HepG2 (cell line): ENCODE data around the gene TOX2. TPM values are rescaled to one million over a fixed set of nuclear protein-coding genes. Genes with fewer than 3 reads are reported as not detected.

Experiments used
- ATAC-seq: fragments of 200-7000 bp; cut with Tn5 transposase; 3 replicates; pipeline ENCODE4 v1.9.1; 2020; ENCODE audit warnings: mild to moderate bottlenecking, moderate library complexity
- BruUV-seq: library from RNA; stranded (reverse); fragments of 400-500 nt; replicated peaks from 2 replicates; lab custom pipeline; 2021; lab: Mats Ljungman, UMichigan
- CTCF ChIA-PET: fragments of 300-600 bp; formaldehyde crosslinking; extraction: SDS; loops from one replicate; lab custom pipeline; 2021; ENCODE audit warnings: low total read pairs, inconsistent platforms, low intra/inter-chr PET ratio; lab: Yijun Ruan, JAX
- POLR2A ChIA-PET: fragments of 350-600 bp; sonication (Branson Sonifier 250); formaldehyde crosslinking; loops from one replicate; lab custom pipeline; 2020; ENCODE audit warnings: antibody characterized with exemption, inconsistent platforms; lab: Yijun Ruan, JAX
- DNase-seq: peaks from one replicate; pipeline ENCODE4 v3.0.0-alpha.2; 2015; ENCODE audit warnings: low spot score
- FAIRE-seq: peaks from 3 replicates; lab custom pipeline; 2011; peaks lifted over from hg19 to GRCh38; lab: Jason Lieb, UNC
- H2AFZ ChIP-seq: one replicate; pipeline ENCODE4 v1.6.1; 2011; ENCODE audit warnings: low read length, inconsistent platforms
- H3K27ac ChIP-seq: fragments of 300-600 bp; 3 replicates; pipeline ENCODE4 v1.8.0; 2011; ENCODE audit warnings: mixed run types, mild to moderate bottlenecking, mixed read lengths, low read length, inconsistent platforms; ENCODE audit not compliant: insufficient read depth; ENCODE audit errors: extremely low read length
- H3K27me3 ChIP-seq, 2 experiments: fragments of 200-600 bp in 1 of 2; 2 replicates in 1 of 2; 3 replicates in 1 of 2; pipeline versions ENCODE4 v1.6.0 to v1.8.0; 2011; ENCODE audit warnings: low read length in 2 of 2, mild to moderate bottlenecking in 2 of 2, moderate library complexity in 2 of 2, inconsistent platforms in 1 of 2; ENCODE audit not compliant: insufficient read depth in 2 of 2, control insufficient read depth in 1 of 2
- H3K36me3 ChIP-seq, 2 experiments: fragments of 200-600 bp in 1 of 2; replicated peaks in 1 of 2; 2 replicates in 1 of 2; 3 replicates in 1 of 2; pipeline versions ENCODE4 v1.5.1 to v1.8.0; 2011; ENCODE audit warnings: low read length in 2 of 2, inconsistent platforms in 1 of 2; ENCODE audit not compliant: insufficient read depth in 2 of 2, control insufficient read depth in 1 of 2
- H3K4me1 ChIP-seq: 2 replicates; pipeline ENCODE4 v1.5.1; 2012; ENCODE audit warnings: low read length, inconsistent platforms; ENCODE audit not compliant: insufficient read depth
- H3K4me2 ChIP-seq: 2 replicates; pipeline ENCODE4 v1.6.0; 2011; ENCODE audit warnings: low read depth, low read length, inconsistent platforms
- H3K4me3 ChIP-seq, 3 experiments: fragments of 200-600 bp in 1 of 3; sonication (generic), shearing (Covaris generic) in 1 of 3; replicated peaks in 1 of 3; 2 replicates each; pipeline ENCODE4 v1.5.1; 2011 to 2016; ENCODE audit warnings: low read length in 3 of 3, inconsistent platforms in 2 of 3, low read depth in 2 of 3, mild to moderate bottlenecking in 2 of 3, control low read depth in 1 of 3, mixed read lengths in 1 of 3; ENCODE audit not compliant: insufficient read depth in 1 of 3
- H3K79me2 ChIP-seq: one replicate; pipeline ENCODE4 v1.6.1; 2011; ENCODE audit warnings: low read length, inconsistent platforms; ENCODE audit not compliant: insufficient read depth
- H3K9ac ChIP-seq: 2 replicates; pipeline ENCODE4 v1.6.0; 2011; ENCODE audit warnings: mild to moderate bottlenecking, low read depth, low read length, inconsistent platforms; ENCODE audit not compliant: insufficient read depth
- H3K9me3 ChIP-seq: 2 replicates; pipeline ENCODE4 v1.5.1; 2012; ENCODE audit warnings: mild to moderate bottlenecking, low read length
- H4K20me1 ChIP-seq: 2 replicates; pipeline ENCODE4 v1.6.0; 2011; ENCODE audit warnings: inconsistent platforms, mild to moderate bottlenecking, low read length, moderate library complexity; ENCODE audit not compliant: insufficient read depth
- CREM ChIP-seq, 2 experiments: sonication (generic) in 1 of 2; formaldehyde crosslinking in 1 of 2; IDR thresholded peaks; 2 replicates each; pipeline versions ENCODE4 v1.4.0 to v1.6.1; 2016 to 2020; ENCODE audit warnings: antibody characterized with exemption in 1 of 2, mild to moderate bottlenecking in 1 of 2, missing genetic modification reagents in 1 of 2
- ETS1 ChIP-seq: sonication (generic); formaldehyde crosslinking; IDR thresholded peaks from 2 replicates; pipeline ENCODE4 v1.4.0; 2020; ENCODE audit warnings: missing genetic modification reagents
- GATAD2A ChIP-seq: IDR thresholded peaks from 2 replicates; pipeline ENCODE4 v1.6.1; 2016
- JUNB ChIP-seq: sonication (generic); formaldehyde crosslinking; IDR thresholded peaks from 2 replicates; pipeline ENCODE4 v1.8.0; 2022; ENCODE audit warnings: missing genetic modification reagents, mild to moderate bottlenecking, borderline replicate concordance
- POGZ ChIP-seq: sonication (generic); formaldehyde crosslinking; IDR thresholded peaks from 2 replicates; pipeline ENCODE4 v1.4.0; 2020; ENCODE audit warnings: mild to moderate bottlenecking, missing genetic modification reagents
- SOX13 ChIP-seq, 3 experiments: fragments of 450-650 bp in 1 of 3; sonication (generic) in 1 of 3; formaldehyde crosslinking in 1 of 3; IDR thresholded peaks in 2 of 3; conservative IDR thresholded peaks in 1 of 3; 2 replicates each; pipeline versions ENCODE4 v1.5.0 to v1.6.1; 2016 to 2020; ENCODE audit warnings: antibody characterized with exemption in 1 of 3, mild to moderate bottlenecking in 1 of 3, missing compliant biosample characterization in 1 of 3, missing genetic modification reagents in 1 of 3, moderate library complexity in 1 of 3
- TRIM24 ChIP-seq: sonication (generic); formaldehyde crosslinking; IDR thresholded peaks from 2 replicates; pipeline ENCODE4 v1.8.0; 2022; ENCODE audit warnings: mild to moderate bottlenecking, missing genetic modification reagents
- ZBTB42 ChIP-seq: sonication (generic); formaldehyde crosslinking; IDR thresholded peaks from 2 replicates; pipeline ENCODE4 v1.5.0; 2020; ENCODE audit warnings: mild to moderate bottlenecking, missing genetic modification reagents
- ZNF275 ChIP-seq: sonication (generic); formaldehyde crosslinking; IDR thresholded peaks from 2 replicates; pipeline ENCODE4 v1.8.0; 2022; ENCODE audit warnings: missing genetic modification reagents, mild to moderate bottlenecking, inconsistent platforms, borderline replicate concordance
- ZNF543 ChIP-seq: sonication (generic); formaldehyde crosslinking; IDR thresholded peaks from 2 replicates; pipeline ENCODE4 v1.4.0; 2020; ENCODE audit warnings: mild to moderate bottlenecking, missing genetic modification reagents
- ZNF546 ChIP-seq: sonication (generic); formaldehyde crosslinking; conservative IDR thresholded peaks from 2 replicates; pipeline ENCODE4 v1.8.1; 2023; ENCODE audit warnings: mild to moderate bottlenecking, missing genetic modification reagents
- ZNF574 ChIP-seq: sonication (generic); formaldehyde crosslinking; IDR thresholded peaks from 2 replicates; pipeline ENCODE4 v1.4.0; 2020; ENCODE audit warnings: missing genetic modification reagents
- WGBS: methylation state at CpG from one replicate; pipeline ENCODE4 v1.1.6; 2017; ENCODE audit warnings: low lambda C conversion rate; 5-methylcytosine and 5-hydroxymethylcytosine counted together
- in situ Hi-C: cut with HindIII; loops from 2 replicates; pipeline ENCODE4 v1.10.0; 2017; ENCODE audit warnings: low pct_unique_long_range_greater_than_20kb; ENCODE audit not compliant: extremely low pct_ligation_motif_present
- intact Hi-C: fragments of 100-400 bp; cut with micrococcal nuclease; formaldehyde crosslinking; loops from one replicate; pipeline ENCODE4 v1.10.0; 2022; ENCODE audit not compliant: unreplicated experiment
- polyA plus RNA-seq, 8 experiments: library from polyadenylated mRNA; depleted of rRNA in 3 of 8; stranded (reverse) in 7 of 8; unstranded in 1 of 8; fragments of >200 nt; fragmentation: Illumina TruSeq in 4 of 8; extraction: Trizol in 4 of 8; gene quantifications; 2 replicates each; pipeline versions ENCODE4 v1.2.1 to v1.2.3, GENCODE V29; 2011 to 2016; ENCODE audit warnings: low read depth in 4 of 8, missing spikeins in 1 of 8, mixed read lengths in 1 of 8; ENCODE audit not compliant: insufficient read depth in 1 of 8
- total RNA-seq, 5 experiments: library from RNA; depleted of rRNA; stranded (reverse); fragments of >200 nt; fragmentation: Illumina TruSeq; extraction: Trizol; gene quantifications; 2 replicates each; pipeline ENCODE4 v1.2.3, GENCODE V29; 2016; ENCODE audit warnings: low read depth in 1 of 5

Gene TOX2
- total and polyA plus RNA-seq, 2 of the 13 experiments (the other 11 are each of a cell fraction or from before 2014, with no cell fraction given), result not detected

- BruUV-seq, result no TSS peak
- H3K9me3 ChIP-seq, result no peaks in the 10 kb centered on the region
- 38% methylated on average over 3 of the region's 4 CpGs for WGBS
- CTCF ChIA-PET, result no interaction called here
- intact Hi-C loops (no loop called here), in situ Hi-C loops (no loop called here)
- no peak overlapping the region for H3K4me2 ChIP-seq
- no peak overlapping the region for H2AFZ ChIP-seq
- no peaks in the 10 kb centered on the region for H3K79me2 ChIP-seq
- ATAC-seq, result no peak
- H3K9ac ChIP-seq, result no peak overlapping the region
- H3K27ac ChIP-seq, result no peak overlapping the region
- no peak for DNase-seq
- H3K4me3 ChIP-seq, result no peak overlapping the region
- no peaks in the 10 kb centered on the region for H3K36me3 ChIP-seq
- peaks cover 2 to 29% of the 10 kb centered on the region in 2 experiments; a peak in 3 of 5 replicates for H3K27me3 ChIP-seq
- POLR2A ChIA-PET, result no interaction called here
- FAIRE-seq, result peak; percentile 37
- TF ChIP-seq SOX13 (IDR thresholded peaks at IDR 0.05) (no peak), SOX13 (CRISPR knock-in tag; conservative IDR thresholded peaks at IDR 0.05 in 1 of 2, IDR thresholded peaks at IDR 0.05 in 1 of 2) (no peak), ZNF546 (CRISPR knock-in tag) (peak; percentile 78; the same call in 1 of the 2 replicates), CREM (IDR thresholded peaks at IDR 0.05) (no peak), CREM (CRISPR knock-in tag; IDR thresholded peaks at IDR 0.05) (no peak), ZBTB42 (CRISPR knock-in tag) (no peak)
- H3K4me1 ChIP-seq, result no peaks in the 10 kb centered on the region
- no peaks in the 10 kb centered on the region for H4K20me1 ChIP-seq
Measured at GRCh38 chr20:43936104-43936770, 21.6 kb downstream of the TOX2 start.

GRCh38 chr20:43936805-43937204 is 22.2 kb downstream of the TOX2 start:
- no peak for FAIRE-seq
- Histone ChIP-seq H3K4me3 (no peak overlapping the region), H3K4me2 (no peak overlapping the region), H3K79me2 (no peaks in the 10 kb centered on the region), H2AFZ (no peak overlapping the region), H3K9ac (no peak overlapping the region), H3K27ac (no peak overlapping the region), H4K20me1 (no peaks in the 10 kb centered on the region), H3K4me1 (no peaks in the 10 kb centered on the region), H3K9me3 (no peaks in the 10 kb centered on the region), H3K27me3 (peaks cover 2 to 23% of the 10 kb centered on the region in 2 experiments; a peak in 3 of 5 replicates), H3K36me3 (no peaks in the 10 kb centered on the region)
- BruUV-seq, result no TSS peak
- CTCF ChIA-PET, result no interaction called here
- intact Hi-C loops (no loop called here), in situ Hi-C loops (no loop called here)
- WGBS, result 54% methylated on average over 7 of the region's 7 CpGs
- no peak for DNase-seq
- POLR2A ChIA-PET, result no interaction called here
- ATAC-seq, result no peak
- TF ChIP-seq GATAD2A (CRISPR knock-in tag), result no peak
- TF ChIP-seq POGZ (CRISPR knock-in tag), result no peak
- no peak for TF ChIP-seq ZNF543 (CRISPR knock-in tag)
- no peak for TF ChIP-seq ZNF275 (CRISPR knock-in tag)
- TF ChIP-seq ZNF574, result no peak
- no peak for TF ChIP-seq TRIM24 (CRISPR knock-in tag)
- no peak for TF ChIP-seq JUNB
- TF ChIP-seq ETS1, result no peak
